NOMO-1 (cell line): ENCODE results near the gene CIITA.
"Not testable (repeated sequence)": the region's sequence is repeated elsewhere in the genome, so short reads cannot be mapped to it uniquely, and the experiment has no call there.

Experiments
- DNase-seq, 2 experiments: peaks; one replicate each; lab custom pipeline; 2025; ENCODE audit not compliant: unreplicated experiment in 2 of 2; lab: John Stamatoyannopoulos, UW

The CIITA gene

GRCh38 chr16:10876799-10877341 is at the start of gene CIITA:
Gene CIITA (plus strand): TSS chr16:10877202. CDS start chr16:10877331, 129 bp downstream.
- peak; percentile 98 to 99 for DNase-seq

- DNase-seq, result no peak
These were observed 49.2 kb upstream of the CIITA start for GRCh38 chr16:10827691-10828341.

- no peak for DNase-seq
These were observed 48.1 kb upstream of the CIITA start for GRCh38 chr16:10828851-10829366.

GRCh38 chr16:10829390-10830098 is 47.5 kb upstream of the CIITA start:
- DNase-seq, result not testable (repeated sequence)

- not testable (repeated sequence) for DNase-seq
These were observed 46.8 kb upstream of the CIITA start for GRCh38 chr16:10830240-10830639.

GRCh38 chr16:10831894-10832886 is 44.8 kb upstream of the CIITA start:
- DNase-seq, result no peak

GRCh38 chr16:10833271-10833670 is 43.7 kb upstream of the CIITA start:
- no peak for DNase-seq

GRCh38 chr16:10834130-10834529 is 42.9 kb upstream of the CIITA start:
- DNase-seq, result no peak

GRCh38 chr16:10834766-10835165 is 42.2 kb upstream of the CIITA start:
- no peak for DNase-seq

- DNase-seq, result no peak
These were observed 41.6 kb upstream of the CIITA start for GRCh38 chr16:10835281-10835931.

GRCh38 chr16:10836174-10836853 is 40.7 kb upstream of the CIITA start:
- no peak for DNase-seq

GRCh38 chr16:10838621-10839278 is 38.3 kb upstream of the CIITA start:
- peak in 1 of 2 experiments; percentile 4 for DNase-seq

GRCh38 chr16:10839279-10839666 is 37.7 kb upstream of the CIITA start:
- DNase-seq, result no peak

GRCh38 chr16:10840703-10841102 is 36.3 kb upstream of the CIITA start:
- no peak for DNase-seq

GRCh38 chr16:10846213-10846998 is 30.6 kb upstream of the CIITA start:
- peak in 1 of 2 experiments; percentile 75 for DNase-seq

GRCh38 chr16:10847176-10847575 is 29.8 kb upstream of the CIITA start:
- no peak for DNase-seq

- no peak for DNase-seq
These were observed 27.1 kb upstream of the CIITA start for GRCh38 chr16:10849736-10850477.

GRCh38 chr16:10850478-10850850 is 26.5 kb upstream of the CIITA start:
- DNase-seq, result no peak
